Progenitor cell of endocrine pancreas (in vitro differentiated cells): Measurements from ENCODE around the gene ASB4. TPM values are rescaled to one million over a fixed set of nuclear protein-coding genes. Genes with fewer than 3 reads are reported as not detected.

Experiments used
- DNase-seq: peaks from one replicate; pipeline ENCODE4 v3.0.0; 2021; ENCODE audit warnings: low spot score; ENCODE audit not compliant: unreplicated experiment
- H3K27ac Mint-ChIP-seq: 2 replicates; pipeline ENCODE4 v1.8.0; 2021; ENCODE audit warnings: mild to moderate bottlenecking, moderate library complexity, mixed read lengths
- H3K27me3 Mint-ChIP-seq: 2 replicates; pipeline ENCODE4 v1.8.0; 2021; ENCODE audit warnings: mixed read lengths
- H3K36me3 Mint-ChIP-seq: 2 replicates; pipeline ENCODE4 v1.8.0; 2022; ENCODE audit warnings: mixed read lengths; ENCODE audit not compliant: insufficient read depth
- H3K4me1 Mint-ChIP-seq: 2 replicates; pipeline ENCODE4 v1.8.0; 2021; ENCODE audit warnings: low read depth, mixed read lengths
- H3K4me3 Mint-ChIP-seq: 2 replicates; pipeline ENCODE4 v1.8.0; 2021; ENCODE audit warnings: low read depth, mild to moderate bottlenecking, moderate library complexity, mixed read lengths
- H3K9me3 Mint-ChIP-seq: 2 replicates; pipeline ENCODE4 v1.8.0; 2021; ENCODE audit warnings: low read depth, mixed read lengths
- long read RNA-seq: library from polyadenylated mRNA; unstranded; transcript quantifications from one replicate; pipeline ENCODE4 v2.0.0, GENCODE V29; 2020
- total RNA-seq: library from RNA; stranded (reverse); gene quantifications from 2 replicates; pipeline ENCODE4 v1.2.1, GENCODE V29; 2021
- TF ChIP-seq, protein P1 (sequence below): fragments of 200-600 bp; sonication (generic); IDR thresholded peaks from one replicate; pipeline ENCODE4 v1.5.0; 2021; ENCODE audit warnings: antibody characterized with exemption, mild to moderate bottlenecking; ENCODE audit not compliant: unreplicated experiment

ASB4 gene, protein sequence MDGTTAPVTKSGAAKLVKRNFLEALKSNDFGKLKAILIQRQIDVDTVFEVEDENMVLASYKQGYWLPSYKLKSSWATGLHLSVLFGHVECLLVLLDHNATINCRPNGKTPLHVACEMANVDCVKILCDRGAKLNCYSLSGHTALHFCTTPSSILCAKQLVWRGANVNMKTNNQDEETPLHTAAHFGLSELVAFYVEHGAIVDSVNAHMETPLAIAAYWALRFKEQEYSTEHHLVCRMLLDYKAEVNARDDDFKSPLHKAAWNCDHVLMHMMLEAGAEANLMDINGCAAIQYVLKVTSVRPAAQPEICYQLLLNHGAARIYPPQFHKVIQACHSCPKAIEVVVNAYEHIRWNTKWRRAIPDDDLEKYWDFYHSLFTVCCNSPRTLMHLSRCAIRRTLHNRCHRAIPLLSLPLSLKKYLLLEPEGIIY
- 0.27 TPM in 1 of 2 replicates, not detected in the other for total RNA-seq
- long read RNA-seq, partial matches to known transcripts, result 1 of 1 reads
- long read RNA-seq, other reads (novel, unspliced or antisense), result 0 of 1 reads

DNA sequence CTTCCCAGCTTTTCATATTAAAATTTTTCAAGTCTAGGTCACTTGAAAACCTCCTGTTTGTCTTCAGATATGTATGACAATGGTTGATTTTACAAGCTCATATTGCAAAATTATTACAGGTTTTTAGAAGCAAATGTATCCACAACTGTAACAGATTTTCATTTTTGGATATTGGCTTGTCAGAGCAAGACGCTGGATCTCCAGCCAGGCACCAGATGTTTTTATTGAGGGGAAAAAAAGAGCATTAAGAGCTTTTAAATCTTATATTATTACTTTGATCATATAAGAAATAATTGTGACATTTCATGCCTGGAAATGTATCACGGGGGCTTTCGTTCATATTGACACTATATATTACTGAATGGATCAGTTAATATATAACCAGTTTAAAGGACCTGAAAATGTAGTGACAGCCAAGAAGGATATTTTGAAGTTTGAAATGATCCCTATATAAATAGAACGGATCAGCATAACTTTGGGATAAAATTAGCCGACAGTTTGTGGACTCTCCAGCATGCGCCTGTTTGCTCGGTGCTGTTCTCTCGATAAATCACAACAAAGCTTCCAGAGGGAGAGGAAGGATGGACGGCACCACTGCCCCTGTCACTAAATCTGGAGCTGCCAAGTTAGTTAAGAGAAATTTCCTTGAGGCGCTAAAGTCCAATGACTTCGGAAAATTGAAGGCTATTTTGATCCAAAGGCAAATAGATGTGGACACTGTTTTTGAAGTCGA, at the start of gene ASB4:
TSS of gene ASB4 (plus strand) at position 553 of the 733 bp plus-strand sequence. CDS start at position 582, 29 bp downstream.
- TF ChIP-seq, protein P1, sequence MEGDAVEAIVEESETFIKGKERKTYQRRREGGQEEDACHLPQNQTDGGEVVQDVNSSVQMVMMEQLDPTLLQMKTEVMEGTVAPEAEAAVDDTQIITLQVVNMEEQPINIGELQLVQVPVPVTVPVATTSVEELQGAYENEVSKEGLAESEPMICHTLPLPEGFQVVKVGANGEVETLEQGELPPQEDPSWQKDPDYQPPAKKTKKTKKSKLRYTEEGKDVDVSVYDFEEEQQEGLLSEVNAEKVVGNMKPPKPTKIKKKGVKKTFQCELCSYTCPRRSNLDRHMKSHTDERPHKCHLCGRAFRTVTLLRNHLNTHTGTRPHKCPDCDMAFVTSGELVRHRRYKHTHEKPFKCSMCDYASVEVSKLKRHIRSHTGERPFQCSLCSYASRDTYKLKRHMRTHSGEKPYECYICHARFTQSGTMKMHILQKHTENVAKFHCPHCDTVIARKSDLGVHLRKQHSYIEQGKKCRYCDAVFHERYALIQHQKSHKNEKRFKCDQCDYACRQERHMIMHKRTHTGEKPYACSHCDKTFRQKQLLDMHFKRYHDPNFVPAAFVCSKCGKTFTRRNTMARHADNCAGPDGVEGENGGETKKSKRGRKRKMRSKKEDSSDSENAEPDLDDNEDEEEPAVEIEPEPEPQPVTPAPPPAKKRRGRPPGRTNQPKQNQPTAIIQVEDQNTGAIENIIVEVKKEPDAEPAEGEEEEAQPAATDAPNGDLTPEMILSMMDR, result no peak
- Mint-ChIP-seq H3K9me3 (no peaks in the 10 kb centered on the region), H3K4me3 (no peak within 1 kb of the TSS), H3K4me1 (peaks cover 12% of the 10 kb centered on the region), H3K27me3 (no peaks in the 10 kb centered on the region), H3K36me3 (no peaks in the 10 kb centered on the region), H3K27ac (no peak within 1 kb of the TSS)
- no peak for DNase-seq

DNA sequence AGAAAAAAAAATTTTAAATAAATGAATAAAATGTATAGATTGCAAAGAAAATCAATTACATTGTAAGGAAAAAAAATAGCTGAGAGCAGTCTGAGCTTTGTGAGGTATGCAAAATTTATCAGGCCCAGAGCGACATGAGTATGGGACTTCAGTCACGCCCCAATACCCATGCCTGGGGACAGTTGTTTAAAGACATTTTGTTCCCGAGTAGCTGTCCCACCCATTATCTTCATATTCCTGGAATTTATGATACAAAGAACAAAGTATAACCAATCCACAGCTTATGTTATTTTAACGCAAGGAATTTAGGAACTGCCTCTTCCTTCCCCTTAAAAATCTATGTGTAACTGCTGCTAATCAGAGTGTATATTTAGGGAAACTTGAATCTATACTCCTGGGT, 49.3 kb upstream of the ASB4 start:
- Mint-ChIP-seq H3K4me1 (peaks cover 34% of the 10 kb centered on the region), H3K36me3 (peaks cover 9% of the 10 kb centered on the region), H3K9me3 (no peaks in the 10 kb centered on the region), H3K27ac (peak overlapping the region; percentile 91), H3K27me3 (no peaks in the 10 kb centered on the region), H3K4me3 (no peak overlapping the region)
- TF ChIP-seq, protein P1, result no peak
- DNase-seq, result no peak

DNA sequence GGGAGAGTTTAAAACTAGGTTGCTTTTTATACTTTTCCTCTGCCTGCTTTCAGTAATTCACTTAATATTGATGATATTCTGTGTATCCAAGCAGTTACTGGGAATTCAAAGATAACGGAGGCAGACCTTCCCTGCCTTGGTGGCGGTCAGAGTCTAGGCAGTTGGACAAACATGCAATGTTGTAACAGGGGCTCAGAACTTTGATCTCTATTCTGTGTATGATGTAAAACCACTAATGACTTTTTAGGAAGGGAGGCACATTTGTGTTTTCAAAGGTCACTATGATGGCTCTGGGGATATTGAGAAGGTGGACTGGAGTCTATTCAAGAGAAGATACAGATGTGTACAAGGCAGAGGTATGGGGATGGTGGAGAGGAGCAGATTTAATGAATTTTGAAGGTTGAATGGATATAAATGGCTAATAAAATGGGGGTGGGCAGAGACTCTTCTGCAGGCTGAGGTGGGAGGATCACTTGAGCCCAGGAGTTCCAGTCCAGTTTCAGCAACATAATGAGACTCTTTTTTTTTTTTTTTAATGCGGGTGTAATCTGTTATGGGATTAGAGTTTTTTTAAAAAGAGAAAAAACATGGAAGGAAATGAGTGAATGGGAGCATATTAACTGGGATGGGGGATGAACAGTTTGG, 45.2 kb upstream of the ASB4 start:
- TF ChIP-seq, protein P1, result no peak
- H3K4me3 Mint-ChIP-seq, result peak overlapping the region; percentile 50

DNA sequence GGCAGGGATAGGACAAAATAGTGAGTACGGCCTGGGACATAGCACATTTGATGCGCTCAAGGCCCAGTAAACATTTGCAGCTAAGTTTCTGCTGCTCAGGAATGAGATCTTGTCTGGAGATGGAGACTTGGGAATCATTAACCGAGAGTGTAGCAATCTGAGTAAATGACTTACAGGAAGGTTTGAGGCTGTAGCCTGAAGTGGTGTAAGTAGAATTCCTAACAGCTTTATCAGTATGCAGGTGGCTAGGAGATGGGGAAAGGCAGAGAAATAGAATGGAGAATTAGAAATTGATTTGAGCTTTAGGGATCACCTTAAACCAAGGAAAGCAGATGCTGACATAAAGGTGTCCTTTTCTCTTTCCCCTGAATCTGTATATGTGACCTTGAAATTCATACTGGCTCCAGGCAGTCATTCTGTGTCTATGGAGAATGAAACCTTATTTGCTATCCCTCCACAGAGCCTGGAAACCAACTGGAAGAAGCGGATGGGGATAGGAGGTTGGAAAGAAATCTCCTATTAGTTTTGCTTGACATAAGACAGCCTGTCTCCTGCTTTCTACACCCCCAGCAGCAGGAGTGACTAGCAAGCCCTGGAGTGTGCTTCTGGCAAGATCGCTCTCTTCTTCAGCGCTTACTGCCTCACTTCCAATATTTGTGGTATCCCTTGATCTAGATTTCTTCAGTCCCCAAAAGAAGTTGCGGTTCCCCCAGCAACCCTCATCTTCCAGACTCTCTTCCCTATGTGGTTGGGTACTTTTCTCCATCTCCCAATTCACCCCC, 44.5 kb upstream of the ASB4 start:
- H3K27me3 Mint-ChIP-seq, result no peaks in the 10 kb centered on the region
- H3K4me3 Mint-ChIP-seq, result peak overlapping the region; percentile 50
- H3K9me3 Mint-ChIP-seq, result no peaks in the 10 kb centered on the region
- peak overlapping the region; percentile 86 for H3K27ac Mint-ChIP-seq
- peaks cover 28% of the 10 kb centered on the region for H3K4me1 Mint-ChIP-seq
- TF ChIP-seq, protein P1, result no peak
- DNase-seq, result no peak
- no peaks in the 10 kb centered on the region for H3K36me3 Mint-ChIP-seq

More for the DNA sequence above, 45.2 kb upstream of the ASB4 start:
- no peak for DNase-seq
- Mint-ChIP-seq H3K36me3 (no peaks in the 10 kb centered on the region), H3K27me3 (no peaks in the 10 kb centered on the region), H3K4me1 (peaks cover 32% of the 10 kb centered on the region), H3K9me3 (no peaks in the 10 kb centered on the region), H3K27ac (peak overlapping the region; percentile 86)
